Gastrocnemius medialis (tissue), 4 donors: ENCODE results near the gene ADCY5.

Source experiments
- POLR2A ChIP-seq, 2 donors: fragments of 450-650 bp; IDR thresholded peaks; one replicate each; pipeline ENCODE4 v1.6.1; 2017; ENCODE audit warnings: antibody characterized with exemption in 2 of 2, mild to moderate bottlenecking in 2 of 2, moderate library complexity in 2 of 2
- TF ChIP-seq, protein P1 (sequence below), 5 experiments: fragments of 450-650 bp in 3 of 5; fragments of 200-600 bp in 2 of 5; sonication (generic) in 2 of 5; IDR thresholded peaks in 4 of 5; conservative IDR thresholded peaks in 1 of 5; 1 replicate in 4 of 5; 2 replicates in 1 of 5; pipeline ENCODE4 v1.5.1; 2016 to 2019; ENCODE audit warnings: antibody characterized with exemption in 5 of 5, mild to moderate bottlenecking in 3 of 5, moderate library complexity in 3 of 5

GRCh38 chr3:123324880-123325765 is 123.8 kb downstream of the ADCY5 start:
- TF ChIP-seq, protein P1, sequence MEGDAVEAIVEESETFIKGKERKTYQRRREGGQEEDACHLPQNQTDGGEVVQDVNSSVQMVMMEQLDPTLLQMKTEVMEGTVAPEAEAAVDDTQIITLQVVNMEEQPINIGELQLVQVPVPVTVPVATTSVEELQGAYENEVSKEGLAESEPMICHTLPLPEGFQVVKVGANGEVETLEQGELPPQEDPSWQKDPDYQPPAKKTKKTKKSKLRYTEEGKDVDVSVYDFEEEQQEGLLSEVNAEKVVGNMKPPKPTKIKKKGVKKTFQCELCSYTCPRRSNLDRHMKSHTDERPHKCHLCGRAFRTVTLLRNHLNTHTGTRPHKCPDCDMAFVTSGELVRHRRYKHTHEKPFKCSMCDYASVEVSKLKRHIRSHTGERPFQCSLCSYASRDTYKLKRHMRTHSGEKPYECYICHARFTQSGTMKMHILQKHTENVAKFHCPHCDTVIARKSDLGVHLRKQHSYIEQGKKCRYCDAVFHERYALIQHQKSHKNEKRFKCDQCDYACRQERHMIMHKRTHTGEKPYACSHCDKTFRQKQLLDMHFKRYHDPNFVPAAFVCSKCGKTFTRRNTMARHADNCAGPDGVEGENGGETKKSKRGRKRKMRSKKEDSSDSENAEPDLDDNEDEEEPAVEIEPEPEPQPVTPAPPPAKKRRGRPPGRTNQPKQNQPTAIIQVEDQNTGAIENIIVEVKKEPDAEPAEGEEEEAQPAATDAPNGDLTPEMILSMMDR (IDR thresholded peaks at IDR 0.05 in 4 of 5, conservative IDR thresholded peaks at IDR 0.05 in 1 of 5) = no peak
- TF ChIP-seq POLR2A (IDR thresholded peaks at IDR 0.05) = no peak
